ELF-1 (cell line): ENCODE measurements around the gene EFCAB12.
A peak's percentile ranks its signal among the peaks of the same experiment; 100 is the strongest.

ENCODE experiments used
- DNase-seq: peaks from one replicate; pipeline ENCODE4 v3.0.0-alpha.2; 2016; ENCODE audit warnings: low read depth, low spot score

EFCAB12 gene

GRCh38 chr3:129445471-129445870, 17.0 kb upstream of the EFCAB12 start:
- DNase-seq = no peak

- no peak for DNase-seq
Measured at GRCh38 chr3:129442947-129443346, 14.5 kb upstream of the EFCAB12 start.

DNA sequence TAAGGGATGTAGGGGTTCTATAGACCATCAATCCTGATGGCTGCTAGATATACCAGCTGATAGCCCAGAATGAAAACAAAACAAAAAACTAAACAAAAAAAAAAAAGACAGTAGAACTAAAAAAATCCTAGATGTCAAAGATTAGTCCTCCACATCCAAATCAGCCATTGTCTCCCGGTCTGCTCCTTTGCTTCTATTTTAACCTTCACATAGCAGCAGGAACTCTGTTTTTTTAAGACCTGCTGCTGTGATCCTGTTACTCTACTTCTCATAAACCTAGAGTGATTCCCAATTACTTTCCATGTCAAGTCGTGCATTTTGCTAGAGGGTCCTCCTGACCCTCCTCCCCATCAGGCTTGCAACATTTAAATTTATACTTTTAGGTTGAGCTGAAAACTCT, 14.1 kb upstream of the EFCAB12 start:
- DNase-seq = no peak

- DNase-seq = no peak
Measured at GRCh38 chr3:129441782-129442181, 13.3 kb upstream of the EFCAB12 start.

- DNase-seq = no peak
Measured at GRCh38 chr3:129441215-129441614, 12.8 kb upstream of the EFCAB12 start.

GRCh38 chr3:129440618-129441190, 12.3 kb upstream of the EFCAB12 start:
- no peak for DNase-seq

GRCh38 chr3:129439817-129440617, 11.6 kb upstream of the EFCAB12 start, which contains the start of the genes IFT122 and MBD4:
IFT122 (plus strand) TSS chr3:129440224; CDS start chr3:129440331, 107 bp downstream.
MBD4 (minus strand) TSS chr3:129439948; CDS start chr3:129439833, 115 bp downstream.
- DNase-seq = peak; percentile 100

GRCh38 chr3:129439226-129439816, 10.9 kb upstream of the EFCAB12 start:
- no peak for DNase-seq

- DNase-seq = no peak
Measured at GRCh38 chr3:129435367-129435766, 6.9 kb upstream of the EFCAB12 start.

- DNase-seq = no peak
Measured at GRCh38 chr3:129434140-129434539, 5.7 kb upstream of the EFCAB12 start.

DNA sequence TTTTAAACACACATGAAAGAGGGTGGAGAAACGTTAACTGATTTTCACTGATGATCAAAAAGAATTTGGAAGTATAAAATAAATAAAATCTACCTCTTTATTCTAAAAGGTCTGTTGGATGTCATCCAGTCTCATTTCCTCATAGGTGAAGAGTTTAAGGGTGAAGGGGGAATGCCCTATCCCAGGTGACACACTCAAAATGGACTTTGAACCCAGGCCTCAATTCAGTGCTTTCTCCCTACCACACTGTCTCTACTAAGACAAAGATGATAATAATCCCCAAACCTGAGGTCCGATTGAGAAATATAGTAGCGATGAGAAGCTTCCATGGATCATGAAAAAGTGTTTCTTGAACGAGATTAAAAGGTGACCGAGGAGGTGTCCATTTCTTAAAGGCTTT, 5.1 kb upstream of the EFCAB12 start:
- no peak for DNase-seq

DNA sequence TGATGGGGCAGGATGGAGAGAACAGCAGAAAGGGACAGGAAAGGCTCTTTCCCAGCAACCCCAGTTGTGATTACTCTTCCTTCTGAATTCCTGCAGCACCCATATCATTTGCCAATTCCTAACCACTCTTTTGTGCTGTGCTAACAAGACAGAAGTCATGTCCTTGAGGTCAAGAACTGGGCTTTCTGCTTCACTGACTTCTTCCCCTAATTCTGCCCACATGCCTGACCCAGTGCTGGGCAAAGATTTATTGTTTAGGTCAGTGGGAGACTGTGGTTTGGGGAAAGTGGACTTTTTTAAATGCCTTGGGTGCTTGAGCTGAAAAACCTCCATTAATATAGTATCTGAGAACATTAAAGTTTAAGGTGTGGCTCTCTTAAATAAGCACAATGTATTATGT, 4.2 kb upstream of the EFCAB12 start:
- DNase-seq = no peak

GRCh38 chr3:129432036-129432435, 3.6 kb upstream of the EFCAB12 start:
- DNase-seq = no peak

DNA sequence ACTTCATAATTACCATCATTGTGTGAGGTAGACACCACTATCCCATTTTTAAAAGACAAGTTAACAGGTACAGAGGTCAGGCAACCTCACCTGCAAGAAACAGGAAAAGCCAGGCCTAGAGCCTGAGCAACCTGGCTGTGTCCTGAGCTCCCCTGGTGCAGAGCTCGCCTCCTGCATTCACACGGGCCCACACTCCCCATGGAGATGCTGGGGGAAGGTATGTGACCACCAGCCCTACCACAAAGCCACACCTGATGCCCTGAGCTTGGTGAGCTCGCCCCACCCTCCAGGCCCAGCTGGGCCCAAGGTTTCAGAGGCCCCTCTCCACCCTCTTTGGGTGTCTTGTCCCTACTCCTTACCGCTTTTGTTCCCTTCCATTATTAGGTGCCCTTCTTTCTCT, 1.2 kb upstream of the EFCAB12 start:
- no peak for DNase-seq

DNA sequence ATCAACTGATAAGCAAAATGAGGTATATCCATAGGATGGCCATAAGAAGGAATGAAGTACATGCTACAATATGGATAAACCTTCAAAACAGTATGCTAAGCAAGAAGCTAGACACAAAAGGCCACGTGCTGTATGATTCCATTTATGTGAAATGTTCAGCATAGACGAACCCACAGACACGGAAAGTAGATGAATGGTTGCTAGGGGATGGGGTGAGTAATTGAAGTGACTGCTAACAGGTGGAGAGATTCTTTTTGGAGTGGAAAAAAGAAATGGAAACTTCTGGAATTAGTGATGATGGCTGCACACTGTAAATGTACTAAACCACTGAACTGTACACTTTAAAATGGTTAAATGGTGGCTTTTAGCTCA, 630 bp upstream of the EFCAB12 start:
- no peak for DNase-seq

DNA sequence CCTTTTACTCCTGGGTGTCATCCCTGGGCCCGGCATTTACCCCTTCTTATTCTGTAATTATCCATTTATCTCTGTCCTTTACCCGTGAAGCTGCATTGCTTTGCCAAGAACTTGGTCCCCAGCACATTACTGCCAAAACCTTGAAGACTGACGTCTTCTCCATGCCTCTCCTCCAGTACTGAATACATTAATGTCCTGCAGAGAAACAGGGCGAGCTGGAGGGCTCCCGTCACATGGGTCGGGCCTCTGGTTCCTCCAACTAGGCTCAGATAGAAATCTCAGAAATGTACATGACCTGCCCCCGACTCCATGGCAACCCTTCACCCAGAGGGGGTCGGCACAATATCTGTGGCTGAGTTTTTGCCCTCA, 445 bp downstream of the EFCAB12 start:
- no peak for DNase-seq

DNA sequence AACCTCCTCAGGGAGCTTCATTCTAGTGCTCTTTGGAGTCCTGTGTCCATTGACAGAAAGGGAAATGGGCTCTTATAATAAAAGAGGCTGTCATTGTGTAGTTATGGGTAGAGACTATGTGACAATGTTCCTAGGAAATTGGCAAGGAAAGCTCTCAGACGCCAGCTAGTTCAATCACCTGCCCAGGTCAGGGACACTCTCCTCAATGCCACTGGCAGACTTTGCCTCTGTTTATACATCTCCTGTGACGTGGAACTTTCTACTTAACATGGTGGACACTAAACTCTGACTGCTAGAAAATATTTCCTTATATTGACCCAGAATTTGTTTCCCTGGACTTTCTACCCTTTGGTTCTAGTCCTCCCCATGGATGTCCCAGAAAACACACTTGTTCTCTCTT, 2.8 kb downstream of the EFCAB12 start:
- no peak for DNase-seq

DNA sequence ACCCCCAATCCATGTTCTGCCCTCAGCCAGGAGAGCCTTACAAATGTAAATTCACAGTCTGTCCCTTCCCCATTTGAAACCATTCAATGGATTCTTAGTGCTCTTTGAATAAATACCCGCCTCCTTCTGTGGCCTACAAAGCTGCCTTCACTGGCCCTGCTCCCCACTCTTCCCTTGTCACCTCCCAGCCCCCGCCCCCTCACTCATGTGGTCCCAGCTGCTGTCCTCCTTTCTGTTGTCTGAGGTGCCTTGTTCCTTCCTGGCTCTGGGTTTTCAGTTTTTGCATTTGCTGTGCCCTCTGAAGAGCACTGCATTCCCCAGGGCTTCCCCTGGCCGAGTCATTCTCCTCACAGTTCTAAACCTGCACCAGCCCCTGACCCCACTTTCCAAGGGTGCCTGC, 3.2 kb downstream of the EFCAB12 start:
- DNase-seq = no peak

DNA sequence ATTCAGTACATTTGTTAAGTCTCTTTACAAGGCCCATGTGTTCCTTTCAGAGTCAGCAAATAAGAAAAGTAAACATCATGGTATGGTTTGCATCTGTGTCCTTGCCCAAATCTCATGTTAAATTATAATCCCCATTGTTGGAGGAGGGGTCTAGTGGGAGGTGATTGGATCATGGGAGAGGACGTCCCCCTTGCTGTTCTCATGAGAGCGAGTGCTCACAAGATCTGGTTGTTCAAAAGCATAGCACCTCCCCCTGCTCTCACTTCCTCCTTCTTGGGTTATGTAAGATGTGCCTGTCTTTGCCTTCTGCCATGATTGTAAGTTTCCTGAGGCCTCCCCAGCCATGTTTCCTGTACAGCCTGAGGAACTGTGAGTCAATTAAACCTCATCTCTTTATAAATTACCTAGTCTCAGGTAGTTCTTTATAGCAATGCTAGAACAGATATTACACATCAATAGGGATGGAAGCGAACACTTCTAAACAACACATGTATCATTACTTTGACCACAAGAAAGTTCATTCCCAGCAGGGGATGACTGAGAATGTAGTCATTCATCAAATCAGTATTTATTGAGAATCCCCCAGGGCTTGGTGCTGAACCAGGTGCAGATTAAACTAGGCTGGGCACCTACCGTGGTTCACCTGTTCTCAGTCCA, 4.1 kb downstream of the EFCAB12 start:
- no peak for DNase-seq

- no peak for DNase-seq
Measured at GRCh38 chr3:129422897-129423296, 5.5 kb downstream of the EFCAB12 start.

DNA sequence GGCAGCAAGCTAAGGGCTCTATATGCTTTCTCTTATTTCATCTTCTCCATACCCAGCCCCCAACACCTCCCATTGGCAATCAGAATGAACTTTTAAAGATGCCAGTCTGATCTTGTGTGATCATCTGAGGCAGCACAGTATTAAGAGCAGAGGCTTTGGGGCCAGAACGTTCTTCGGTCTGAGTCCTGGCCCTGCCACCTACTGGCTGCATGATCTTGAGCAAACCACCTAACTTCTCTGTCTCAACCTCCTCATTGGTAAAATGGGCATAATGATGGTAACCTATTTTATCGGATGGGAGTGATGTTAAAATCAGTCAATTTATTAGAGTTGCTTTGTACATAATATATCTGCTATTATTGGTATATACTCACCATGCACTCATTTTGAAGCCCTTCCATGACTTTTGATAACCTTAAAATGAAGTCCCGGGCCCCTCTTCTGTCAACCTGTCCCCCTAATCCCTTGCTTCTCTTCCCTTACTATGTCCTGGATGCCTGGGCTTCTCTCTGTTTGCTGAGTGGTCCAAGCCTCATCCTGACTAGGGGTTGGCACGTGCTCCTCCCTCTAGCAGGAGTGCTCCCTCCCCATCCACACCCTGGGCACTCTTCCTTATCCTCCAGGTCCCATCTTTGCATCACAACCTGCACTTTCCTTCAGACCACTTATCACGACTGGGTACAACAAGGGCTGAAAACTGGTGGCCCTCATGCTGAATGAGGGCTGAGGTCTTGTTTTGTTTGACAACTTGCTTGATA, 6.3 kb downstream of the EFCAB12 start:
- no peak for DNase-seq
